GM12892 (cell line): ENCODE measurements around the gene CFDP1.

Experiments used
- DNase-seq: peaks from one replicate; pipeline ENCODE4 v3.0.0; 2011; ENCODE audit not compliant: insufficient read length
- FAIRE-seq: peaks from 2 replicates; lab custom pipeline; 2011; peaks lifted over from hg19 to GRCh38; lab: Jason Lieb, UNC
- POLR2A ChIP-seq: IDR thresholded peaks from 2 replicates; pipeline ENCODE4 v1.6.1; 2011; ENCODE audit warnings: low read depth, low read length, control low read depth
- POLR2AphosphoS5 ChIP-seq: IDR thresholded peaks from 2 replicates; pipeline ENCODE4 v1.6.1; 2011; ENCODE audit warnings: low read depth, low read length, control low read depth
- TAF1 ChIP-seq: IDR thresholded peaks from 2 replicates; pipeline ENCODE4 v1.6.1; 2011; ENCODE audit warnings: low read depth, mild to moderate bottlenecking, control low read depth, low read length, borderline replicate concordance

The CFDP1 gene

DNA sequence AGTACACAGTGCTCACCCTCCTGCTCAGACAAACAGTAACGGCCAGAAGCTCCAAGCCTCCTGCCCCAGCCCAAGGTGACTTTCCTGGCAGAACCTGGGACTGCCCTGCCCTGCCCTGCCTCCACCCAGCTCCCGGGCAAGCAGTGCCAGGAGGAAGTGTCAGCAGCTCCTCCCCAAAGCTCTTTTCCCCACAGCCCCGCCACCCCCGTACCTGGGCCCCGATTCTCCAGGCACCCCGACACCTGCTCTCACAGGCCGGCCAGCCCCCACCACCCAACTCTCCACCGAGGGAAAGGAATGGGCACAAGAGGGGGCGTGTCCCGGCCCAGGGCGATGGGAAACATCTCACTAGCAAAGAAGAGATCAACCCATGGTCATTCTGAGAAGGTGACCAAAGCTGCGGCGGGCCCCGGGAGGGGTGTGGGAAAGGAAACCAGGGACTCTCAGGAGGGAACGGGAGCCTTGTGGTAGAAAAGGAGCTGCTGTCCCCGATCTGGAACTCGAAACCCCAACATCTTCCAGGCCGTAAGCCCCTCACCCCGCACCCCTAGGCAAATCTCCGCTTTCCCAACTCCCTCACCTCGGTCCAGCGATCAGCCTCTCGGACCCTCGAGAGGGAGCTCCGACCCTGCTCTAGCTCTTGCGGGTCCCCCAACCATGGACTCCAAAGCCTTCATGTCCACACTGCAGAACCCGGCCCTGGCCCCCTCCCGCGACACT lies 183.1 kb downstream of the CFDP1 start:
- no peak for DNase-seq
- FAIRE-seq, result no peak
- no peak for TF ChIP-seq POLR2AphosphoS5
- TF ChIP-seq POLR2A, result no peak
- no peak for TF ChIP-seq TAF1

DNA sequence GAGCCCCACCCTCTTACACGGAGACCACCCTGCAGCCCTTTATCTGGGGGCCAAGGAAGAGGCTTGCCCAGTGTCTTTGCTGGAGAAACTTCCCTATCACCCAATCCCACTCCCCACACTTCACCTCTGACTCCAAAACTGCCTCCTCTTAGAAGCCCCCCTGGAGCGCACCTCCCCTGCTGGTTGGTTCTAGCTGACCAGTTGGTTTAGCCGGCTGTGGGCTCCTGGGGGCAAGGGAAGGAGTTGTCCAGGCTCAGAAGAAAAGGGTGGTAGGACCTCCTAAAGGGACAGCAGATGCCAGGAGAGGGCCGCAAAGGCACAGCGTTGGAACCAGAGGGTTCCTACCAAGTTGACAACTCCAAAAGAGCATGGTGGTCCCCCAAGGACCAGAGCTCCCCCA lies 183.9 kb downstream of the CFDP1 start:
- FAIRE-seq (no peak), DNase-seq (no peak)
- TF ChIP-seq TAF1 (no peak), POLR2A (no peak), POLR2AphosphoS5 (no peak)

- TF ChIP-seq POLR2A (no peak), TAF1 (no peak), POLR2AphosphoS5 (no peak)
- DNase-seq (no peak), FAIRE-seq (no peak)
Observed at GRCh38 chr16:75248536-75249380, 184.5 kb downstream of the CFDP1 start.

- DNase-seq, result no peak
- no peak for TF ChIP-seq TAF1
- no peak for TF ChIP-seq POLR2A
- no peak for TF ChIP-seq POLR2AphosphoS5
- no peak for FAIRE-seq
Observed at GRCh38 chr16:75248142-75248535, 185.2 kb downstream of the CFDP1 start.

GRCh38 chr16:75247249-75247648 lies 186.1 kb downstream of the CFDP1 start:
- FAIRE-seq, result no peak

GRCh38 chr16:75246504-75247205 lies 186.6 kb downstream of the CFDP1 start:
- FAIRE-seq (no peak), DNase-seq (no peak)
- TF ChIP-seq POLR2AphosphoS5 (no peak), TAF1 (no peak), POLR2A (no peak)

More at GRCh38 chr16:75247249-75247648, 186.1 kb downstream of the CFDP1 start:
- DNase-seq, result no peak
- TF ChIP-seq TAF1, result no peak
- no peak for TF ChIP-seq POLR2A
- no peak for TF ChIP-seq POLR2AphosphoS5

- FAIRE-seq (no peak), DNase-seq (peak; percentile 60)
- TF ChIP-seq TAF1, result no peak
- no peak for TF ChIP-seq POLR2A
- no peak for TF ChIP-seq POLR2AphosphoS5
Observed at GRCh38 chr16:75244844-75245758, 188.2 kb downstream of the CFDP1 start.

- FAIRE-seq, result no peak
- DNase-seq, result no peak
Observed at GRCh38 chr16:75244225-75244809, 189.0 kb downstream of the CFDP1 start.

More at GRCh38 chr16:75244225-75244809, 189.0 kb downstream of the CFDP1 start:
- no peak for TF ChIP-seq TAF1
- TF ChIP-seq POLR2AphosphoS5, result no peak
- TF ChIP-seq POLR2A, result no peak
